Right lobe of liver (tissue), 6 donors: Measurements from ENCODE around the gene IFFO2. TPM values are rescaled to one million over a fixed set of nuclear protein-coding genes. Genes with fewer than 3 reads are reported as not detected.

Experiments used
- ATAC-seq, 4 donors: fragments of 200-7000 bp; cut with Tn5 transposase; one replicate each; pipeline ENCODE4 v1.9.1; 2020; ENCODE audit warnings: mild to moderate bottlenecking in 4 of 4, moderate library complexity in 4 of 4
- DNase-seq, 3 donors: peaks; one replicate each; pipeline ENCODE4 v3.0.0-alpha.2; 2020
- H3K27ac ChIP-seq, 3 donors: fragments of 200-600 bp; one replicate each; pipeline ENCODE4 v1.8.0; 2022
- H3K27me3 ChIP-seq, 2 donors: fragments of 200-600 bp; one replicate each; pipeline ENCODE4 v1.8.0; 2022
- H3K36me3 ChIP-seq, 4 donors: fragments of 200-600 bp; sonication (generic) in 1 of 4; one replicate each; pipeline versions ENCODE4 v1.5.1 to v1.8.0; 2017 to 2022; ENCODE audit warnings: control low read depth in 1 of 4
- H3K4me1 ChIP-seq, 4 donors: fragments of 200-600 bp; sonication (generic) in 1 of 4; one replicate each; pipeline versions ENCODE4 v1.5.1 to v1.8.0; 2017 to 2022; ENCODE audit warnings: control low read depth in 1 of 4
- H3K4me3 ChIP-seq, 3 donors: fragments of 200-600 bp; one replicate each; pipeline ENCODE4 v1.8.0; 2022
- H3K9me3 ChIP-seq, 4 donors: fragments of 200-600 bp; sonication (generic) in 1 of 4; one replicate each; pipeline versions ENCODE4 v1.5.1 to v1.8.0; 2017 to 2022; ENCODE audit warnings: control low read depth in 1 of 4
- POLR2A ChIP-seq: fragments of 450-650 bp; IDR thresholded peaks from one replicate; pipeline ENCODE4 v1.6.1; 2017; ENCODE audit warnings: antibody characterized with exemption, mild to moderate bottlenecking
- WGBS: methylation state at CpG from one replicate; pipeline ENCODE4 v1.1.6; 2018; ENCODE audit warnings: low coverage, low lambda C conversion rate; ENCODE audit not compliant: insufficient coverage; ENCODE audit errors: missing lambda C conversion rate; 5-methylcytosine and 5-hydroxymethylcytosine counted together
- intact Hi-C, 2 donors: fragments of 100-400 bp; cut with DNase I; formaldehyde crosslinking; loops; one replicate each; pipeline versions ENCODE4 v1.11.2 to v1.14.1; 2022
- total RNA-seq, 6 experiments: library from RNA; depleted of rRNA in 2 of 6; stranded (reverse); fragments of >200 nt in 2 of 6; fragmentation: NEBNext Ultra II Directional in 3 of 6; extraction: Animal tissue kit (Norgen Biotek cat#: 25700) in 3 of 6; gene quantifications; one replicate each; pipeline versions ENCODE4 v1.1.0 to v1.2.4, GENCODE V29; 2016 to 2023
- TF ChIP-seq, protein P1 (sequence below), 4 donors: fragments of 200-600 bp in 3 of 4; fragments of 450-650 bp in 1 of 4; IDR thresholded peaks; one replicate each; pipeline versions ENCODE4 v1.5.1 to v1.8.0; 2016 to 2022; ENCODE audit warnings: antibody characterized with exemption in 4 of 4, mild to moderate bottlenecking in 2 of 4
- donor health status: DM: no; HTN: yes; CAD: no.
- donor health status: DM: no; HTN: no; CAD: no.
- donor health status: DM: no; HTN: no; CAD: no.
- donor health status: DM: no; HTN: yes; CAD: no.
- donor health status: DM: no; HTN: yes; CAD: no.

Gene IFFO2
- total RNA-seq, 6 experiments from 2014 or later, result 2.9 to 12.7 (median 7.2) TPM

GRCh38 chr1:18918417-18918816 lies 38.1 kb downstream of the IFFO2 start:
- Histone ChIP-seq H3K9me3 (no peaks in the 10 kb centered on the region), H3K4me3 (no peak overlapping the region), H3K4me1 (peaks cover 2 to 16% (median 10%) of the 10 kb centered on the region in 4 donors), H3K27me3 (no peaks in the 10 kb centered on the region), H3K36me3 (peaks cover 0 to 6% (median 1%) of the 10 kb centered on the region in 4 donors), H3K27ac (no peak overlapping the region)
- intact Hi-C loops, result loop anchor here in 1 of 2 donors (10.0 kb wide), 1 partner anchor 176 kb away; no protein-coding TSS in a partner anchor
- ATAC-seq (no peak), DNase-seq (no peak)
- 93% methylated on average over 3 of the region's 14 CpGs for WGBS
- TF ChIP-seq, protein P1, sequence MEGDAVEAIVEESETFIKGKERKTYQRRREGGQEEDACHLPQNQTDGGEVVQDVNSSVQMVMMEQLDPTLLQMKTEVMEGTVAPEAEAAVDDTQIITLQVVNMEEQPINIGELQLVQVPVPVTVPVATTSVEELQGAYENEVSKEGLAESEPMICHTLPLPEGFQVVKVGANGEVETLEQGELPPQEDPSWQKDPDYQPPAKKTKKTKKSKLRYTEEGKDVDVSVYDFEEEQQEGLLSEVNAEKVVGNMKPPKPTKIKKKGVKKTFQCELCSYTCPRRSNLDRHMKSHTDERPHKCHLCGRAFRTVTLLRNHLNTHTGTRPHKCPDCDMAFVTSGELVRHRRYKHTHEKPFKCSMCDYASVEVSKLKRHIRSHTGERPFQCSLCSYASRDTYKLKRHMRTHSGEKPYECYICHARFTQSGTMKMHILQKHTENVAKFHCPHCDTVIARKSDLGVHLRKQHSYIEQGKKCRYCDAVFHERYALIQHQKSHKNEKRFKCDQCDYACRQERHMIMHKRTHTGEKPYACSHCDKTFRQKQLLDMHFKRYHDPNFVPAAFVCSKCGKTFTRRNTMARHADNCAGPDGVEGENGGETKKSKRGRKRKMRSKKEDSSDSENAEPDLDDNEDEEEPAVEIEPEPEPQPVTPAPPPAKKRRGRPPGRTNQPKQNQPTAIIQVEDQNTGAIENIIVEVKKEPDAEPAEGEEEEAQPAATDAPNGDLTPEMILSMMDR (IDR thresholded peaks at IDR 0.05), result no peak
- TF ChIP-seq POLR2A, result no peak

- Histone ChIP-seq H3K27ac (no peak overlapping the region), H3K36me3 (peaks cover 0 to 6% (median 1%) of the 10 kb centered on the region in 4 donors), H3K4me3 (no peak overlapping the region), H3K27me3 (no peaks in the 10 kb centered on the region), H3K4me1 (peaks cover 0 to 10% (median 3%) of the 10 kb centered on the region in 4 donors), H3K9me3 (no peaks in the 10 kb centered on the region)
- 95% methylated on average over 14 of the region's 30 CpGs for WGBS
- ATAC-seq (no peak), DNase-seq (no peak)
- TF ChIP-seq, protein P1 (IDR thresholded peaks at IDR 0.05), result no peak
- TF ChIP-seq POLR2A, result no peak
- intact Hi-C loops, result loop anchor here in 1 of 2 donors (10.0 kb wide), 1 partner anchor 178 kb away; no protein-coding TSS in a partner anchor
Observed at GRCh38 chr1:18917071-18917799, 39.2 kb downstream of the IFFO2 start.

- TF ChIP-seq, protein P1 (IDR thresholded peaks at IDR 0.05), result no peak
- no peak for TF ChIP-seq POLR2A
- no peak overlapping the region for H3K4me3 ChIP-seq
- no peaks in the 10 kb centered on the region for H3K9me3 ChIP-seq
- DNase-seq, result no peak
- intact Hi-C loops, result loop anchor here in 1 of 2 donors (10.0 kb wide), 1 partner anchor 179 kb away; no protein-coding TSS in a partner anchor
- H3K4me1 ChIP-seq, result peaks cover 0 to 5% (median 0%) of the 10 kb centered on the region in 4 donors
- no peaks in the 10 kb centered on the region for H3K27me3 ChIP-seq
- 93% methylated on average over 5 of the region's 7 CpGs for WGBS
- no peak overlapping the region for H3K27ac ChIP-seq
- no peak for ATAC-seq
- peaks cover 0 to 23% (median 6%) of the 10 kb centered on the region in 4 donors for H3K36me3 ChIP-seq
Observed at GRCh38 chr1:18915341-18915740, 41.1 kb downstream of the IFFO2 start.

GRCh38 chr1:18913065-18913835 lies 43.2 kb downstream of the IFFO2 start:
- H3K36me3 ChIP-seq, result peaks cover 0 to 26% (median 10%) of the 10 kb centered on the region in 4 donors
- no peak for TF ChIP-seq POLR2A
- TF ChIP-seq, protein P1 (IDR thresholded peaks at IDR 0.05), result peak; percentile 97 to 98 (median 98)
- peak; percentile 90 to 96 (median 92) for ATAC-seq

More at GRCh38 chr1:18913065-18913835, 43.2 kb downstream of the IFFO2 start:
- WGBS, result 16% methylated on average over 13 of the region's 22 CpGs
- DNase-seq, result peak; percentile 84 to 85 (median 84)
- Histone ChIP-seq H3K27ac (peak overlapping the region in 1 of 3 donors; percentile 24), H3K9me3 (no peaks in the 10 kb centered on the region), H3K4me3 (no peak overlapping the region), H3K27me3 (no peaks in the 10 kb centered on the region), H3K4me1 (peaks cover 0 to 5% (median 0%) of the 10 kb centered on the region in 4 donors)
- intact Hi-C loops, result loop anchor here in 1 of 2 donors (10.0 kb wide), 1 partner anchor 182 kb away; no protein-coding TSS in a partner anchor
